DMS53 treated with DMSO at 0.1 percent for 48 hours (cell line): ENCODE data around the gene SH3GLB1.

ENCODE experiments used
- DNase-seq: peaks from one replicate; lab custom pipeline; 2025; ENCODE audit not compliant: unreplicated experiment; lab: John Stamatoyannopoulos, UW

The SH3GLB1 gene

GRCh38 chr1:86731416-86731815 lies 27.0 kb downstream of the SH3GLB1 start:
- no peak for DNase-seq

GRCh38 chr1:86733340-86733739 lies 29.0 kb downstream of the SH3GLB1 start:
- no peak for DNase-seq

GRCh38 chr1:86739648-86740509 lies 35.5 kb downstream of the SH3GLB1 start:
- DNase-seq = peak; percentile 52

- DNase-seq = peak; percentile 45
Observed at GRCh38 chr1:86741947-86742572, 37.7 kb downstream of the SH3GLB1 start.

GRCh38 chr1:86747304-86747703 lies 42.9 kb downstream of the SH3GLB1 start:
- DNase-seq = no peak

- no peak for DNase-seq
Observed at GRCh38 chr1:86748622-86749373, 44.4 kb downstream of the SH3GLB1 start.

GRCh38 chr1:86750076-86750475 lies 45.7 kb downstream of the SH3GLB1 start:
- DNase-seq = no peak

GRCh38 chr1:86750530-86750929 lies 46.2 kb downstream of the SH3GLB1 start:
- DNase-seq = no peak

- no peak for DNase-seq
Observed at GRCh38 chr1:86751923-86752322, 47.5 kb downstream of the SH3GLB1 start.

- peak; percentile 94 for DNase-seq
Observed at GRCh38 chr1:86753700-86754099, 49.3 kb downstream of the SH3GLB1 start.

GRCh38 chr1:86754265-86754974 lies 50.0 kb downstream of the SH3GLB1 start:
- DNase-seq = no peak

- DNase-seq = peak; percentile 94
Observed at GRCh38 chr1:86756062-86756406, 51.7 kb downstream of the SH3GLB1 start.

GRCh38 chr1:86757272-86757984 lies 53.1 kb downstream of the SH3GLB1 start:
- no peak for DNase-seq

- peak; percentile 94 for DNase-seq
Observed at GRCh38 chr1:86758570-86758969, 54.2 kb downstream of the SH3GLB1 start.

- no peak for DNase-seq
Observed at GRCh38 chr1:86760199-86760598, 55.8 kb downstream of the SH3GLB1 start.

GRCh38 chr1:86762336-86762735 lies 58.0 kb downstream of the SH3GLB1 start:
- DNase-seq = no peak

- DNase-seq = no peak
Observed at GRCh38 chr1:86764523-86764922, 60.1 kb downstream of the SH3GLB1 start.

GRCh38 chr1:86765073-86765472 lies 60.7 kb downstream of the SH3GLB1 start:
- DNase-seq = no peak

- no peak for DNase-seq
Observed at GRCh38 chr1:86765674-86766073, 61.3 kb downstream of the SH3GLB1 start.

- DNase-seq = no peak
Observed at GRCh38 chr1:86768554-86768953, 64.2 kb downstream of the SH3GLB1 start.

- DNase-seq = no peak
Observed at GRCh38 chr1:86769065-86769464, 64.7 kb downstream of the SH3GLB1 start.
